Nephron progenitor cell (in vitro differentiated cells): ENCODE data around the gene CBX1.

ENCODE experiments used
- DNase-seq: peaks from one replicate; pipeline ENCODE4 v3.0.0; 2021
- H3K27ac Mint-ChIP-seq: 2 replicates; pipeline ENCODE4 v1.8.0; 2021; ENCODE audit warnings: mild to moderate bottlenecking, moderate library complexity, mixed read lengths
- H3K27me3 Mint-ChIP-seq: 2 replicates; pipeline ENCODE4 v1.8.0; 2021; ENCODE audit warnings: mild to moderate bottlenecking, low read depth, mixed read lengths; ENCODE audit not compliant: poor library complexity
- H3K36me3 Mint-ChIP-seq: 2 replicates; pipeline ENCODE4 v1.8.0; 2021; ENCODE audit warnings: low read depth, mixed read lengths
- H3K4me1 Mint-ChIP-seq: 2 replicates; pipeline ENCODE4 v1.8.0; 2021; ENCODE audit warnings: mixed read lengths
- H3K4me3 Mint-ChIP-seq: 2 replicates; pipeline ENCODE4 v1.8.0; 2021; ENCODE audit warnings: mild to moderate bottlenecking, moderate library complexity, mixed read lengths
- H3K9me3 Mint-ChIP-seq: 2 replicates; pipeline ENCODE4 v1.8.0; 2021; ENCODE audit warnings: mild to moderate bottlenecking, moderate library complexity, mixed read lengths
- CTCF ChIP-seq: fragments of 200-600 bp; sonication (generic); IDR thresholded peaks from 2 replicates; pipeline ENCODE4 v1.5.0; 2021; ENCODE audit warnings: antibody characterized with exemption

CBX1 gene

GRCh38 chr17:48045316-48046001 lies 55.8 kb downstream of the CBX1 start:
- peak overlapping the region; percentile 96 for H3K4me3 Mint-ChIP-seq
- no peaks in the 10 kb centered on the region for H3K9me3 Mint-ChIP-seq
- no peak for DNase-seq
- H3K27ac Mint-ChIP-seq: no peak overlapping the region
- H3K36me3 Mint-ChIP-seq: peaks cover 2% of the 10 kb centered on the region
- H3K4me1 Mint-ChIP-seq: peaks cover 65% of the 10 kb centered on the region
- peaks cover 17% of the 10 kb centered on the region for H3K27me3 Mint-ChIP-seq
- no peak for TF ChIP-seq CTCF

GRCh38 chr17:48044851-48045250 lies 56.4 kb downstream of the CBX1 start:
- no peak overlapping the region for H3K27ac Mint-ChIP-seq
- TF ChIP-seq CTCF: no peak
- peak overlapping the region; percentile 36 for H3K4me3 Mint-ChIP-seq
- H3K9me3 Mint-ChIP-seq: no peaks in the 10 kb centered on the region
- peaks cover 23% of the 10 kb centered on the region for H3K27me3 Mint-ChIP-seq
- peaks cover 59% of the 10 kb centered on the region for H3K4me1 Mint-ChIP-seq
- no peak for DNase-seq
- no peaks in the 10 kb centered on the region for H3K36me3 Mint-ChIP-seq

GRCh38 chr17:48043176-48043575 lies 58.1 kb downstream of the CBX1 start:
- no peak for TF ChIP-seq CTCF
- H3K9me3 Mint-ChIP-seq: no peaks in the 10 kb centered on the region
- no peak overlapping the region for H3K4me3 Mint-ChIP-seq
- no peaks in the 10 kb centered on the region for H3K36me3 Mint-ChIP-seq
- H3K4me1 Mint-ChIP-seq: peaks cover 52% of the 10 kb centered on the region
- H3K27me3 Mint-ChIP-seq: peaks cover 40% of the 10 kb centered on the region
- H3K27ac Mint-ChIP-seq: no peak overlapping the region
- DNase-seq: no peak

- no peak for DNase-seq
- no peak for TF ChIP-seq CTCF
- Mint-ChIP-seq H3K27ac (no peak overlapping the region), H3K4me1 (peaks cover 30% of the 10 kb centered on the region), H3K27me3 (peaks cover 71% of the 10 kb centered on the region), H3K36me3 (no peaks in the 10 kb centered on the region), H3K4me3 (peak overlapping the region; percentile 84), H3K9me3 (no peaks in the 10 kb centered on the region)
These were observed 62.6 kb downstream of the CBX1 start for GRCh38 chr17:48038687-48039086.

- Mint-ChIP-seq H3K27me3 (peaks cover 79% of the 10 kb centered on the region), H3K36me3 (no peaks in the 10 kb centered on the region), H3K9me3 (no peaks in the 10 kb centered on the region), H3K4me1 (peaks cover 22% of the 10 kb centered on the region), H3K4me3 (peak overlapping the region; percentile 84), H3K27ac (no peak overlapping the region)
- DNase-seq: no peak
- no peak for TF ChIP-seq CTCF
These were observed 63.4 kb downstream of the CBX1 start for GRCh38 chr17:48037838-48038323.
